Neuronal stem cell (in vitro differentiated cells): ENCODE data around the gene BST1.
A peak's percentile ranks its signal among the peaks of the same experiment; 100 is the strongest.

Experiments used
- DNase-seq: peaks from one replicate; pipeline ENCODE4 v3.0.0-alpha.2; 2013; ENCODE audit warnings: low spot score
- H2AFZ ChIP-seq: one replicate; pipeline ENCODE4 v1.6.1; 2013; ENCODE audit warnings: mild to moderate bottlenecking, low read length, inconsistent platforms
- H2AK5ac ChIP-seq: 2 replicates; pipeline ENCODE4 v1.6.1; 2013; ENCODE audit warnings: low read depth, mild to moderate bottlenecking, inconsistent platforms, low read length, moderate library complexity, mixed read lengths
- H2BK120ac ChIP-seq: 2 replicates; pipeline ENCODE4 v1.6.1; 2013; ENCODE audit warnings: low read depth, mild to moderate bottlenecking, inconsistent platforms, low read length, moderate library complexity, mixed read lengths
- H2BK12ac ChIP-seq: one replicate; pipeline ENCODE4 v1.6.1; 2013; ENCODE audit warnings: low read length, inconsistent platforms
- H2BK15ac ChIP-seq: 2 replicates; pipeline ENCODE4 v1.6.1; 2013; ENCODE audit warnings: mild to moderate bottlenecking, low read length, inconsistent platforms, mixed read lengths
- H2BK5ac ChIP-seq: one replicate; pipeline ENCODE4 v1.6.1; 2013; ENCODE audit warnings: inconsistent platforms, mild to moderate bottlenecking, low read length, moderate library complexity
- H3K14ac ChIP-seq: one replicate; pipeline ENCODE4 v1.6.1; 2013; ENCODE audit warnings: low read length, inconsistent platforms
- H3K18ac ChIP-seq: 2 replicates; pipeline ENCODE4 v1.6.1; 2013; ENCODE audit warnings: low read length, inconsistent platforms
- H3K23ac ChIP-seq: 2 replicates; pipeline ENCODE4 v1.6.1; 2013; ENCODE audit warnings: low read depth, mild to moderate bottlenecking, mixed read lengths, low read length, inconsistent platforms; ENCODE audit not compliant: poor library complexity
- H3K27ac ChIP-seq: replicated peaks from 3 replicates; pipeline ENCODE4 v1.5.1; 2013; ENCODE audit warnings: low read length, inconsistent platforms
- H3K27me3 ChIP-seq, 3 experiments: 2 replicates each; pipeline ENCODE4 v1.6.1; 2013; ENCODE audit warnings: low read length in 3 of 3, mild to moderate bottlenecking in 2 of 3, inconsistent platforms in 1 of 3, low read depth in 1 of 3, mixed read lengths in 1 of 3, moderate library complexity in 1 of 3; ENCODE audit not compliant: control insufficient read depth in 3 of 3, insufficient read depth in 3 of 3
- H3K36me3 ChIP-seq, 2 donors: replicated peaks in 1 of 2; 2 replicates each; pipeline ENCODE4 v1.6.1; 2013; ENCODE audit warnings: low read length in 2 of 2; ENCODE audit not compliant: control insufficient read depth in 2 of 2, insufficient read depth in 2 of 2
- H3K4ac ChIP-seq: 2 replicates; pipeline ENCODE4 v1.6.1; 2013; ENCODE audit warnings: inconsistent platforms, mild to moderate bottlenecking, low read length, moderate library complexity
- H3K4me1 ChIP-seq, 2 donors: 1 replicate in 1 of 2; 2 replicates in 1 of 2; pipeline ENCODE4 v1.6.1; 2013; ENCODE audit warnings: low read length in 2 of 2, low read depth in 1 of 2; ENCODE audit not compliant: control insufficient read depth in 2 of 2, insufficient read depth in 1 of 2
- H3K4me2 ChIP-seq: one replicate; pipeline ENCODE4 v1.6.1; 2013; ENCODE audit warnings: mild to moderate bottlenecking, low read length, inconsistent platforms; ENCODE audit not compliant: insufficient read depth, poor library complexity, severe bottlenecking
- H3K4me3 ChIP-seq, 2 donors: 2 replicates each; pipeline ENCODE4 v1.5.1; 2013; ENCODE audit warnings: low read length in 2 of 2, mild to moderate bottlenecking in 2 of 2, inconsistent platforms in 1 of 2, moderate library complexity in 1 of 2
- H3K79me1 ChIP-seq: one replicate; pipeline ENCODE4 v1.6.1; 2013; ENCODE audit warnings: low read depth, mild to moderate bottlenecking, inconsistent platforms, low read length, moderate library complexity
- H3K9ac ChIP-seq: one replicate; pipeline ENCODE4 v1.6.1; 2013; ENCODE audit warnings: mild to moderate bottlenecking, low read depth, low read length, inconsistent platforms; ENCODE audit not compliant: poor library complexity
- H3K9me3 ChIP-seq, 2 donors: replicated peaks in 1 of 2; 2 replicates each; pipeline versions ENCODE3 to v1.6.1; 2013; ENCODE audit warnings: low read length in 2 of 2, mild to moderate bottlenecking in 2 of 2, inconsistent platforms in 1 of 2, low read depth in 1 of 2, mixed read lengths in 1 of 2, moderate library complexity in 1 of 2; ENCODE audit not compliant: control insufficient read depth in 2 of 2, insufficient read depth in 1 of 2
- H4K8ac ChIP-seq: one replicate; pipeline ENCODE4 v1.6.1; 2013; ENCODE audit warnings: low read depth, mild to moderate bottlenecking, inconsistent platforms, low read length, moderate library complexity
- H4K91ac ChIP-seq: one replicate; pipeline ENCODE4 v1.6.1; 2013; ENCODE audit warnings: low read length, low read depth, mild to moderate bottlenecking, inconsistent platforms; ENCODE audit not compliant: poor library complexity
- WGBS, 2 donors: extraction: QIAGEN DNeasy Blood & Tissue Kit; methylation state at CpG; one replicate each; pipeline ENCODE4 v1.1.7; 2013; ENCODE audit warnings: missing lambda C conversion rate in 2 of 2, mixed read lengths in 1 of 2; ENCODE audit not compliant: insufficient read length in 2 of 2, insufficient replicate concordance in 1 of 2; ENCODE audit errors: extremely low coverage in 2 of 2; 5-methylcytosine and 5-hydroxymethylcytosine counted together

BST1 gene

GRCh38 chr4:15753786-15754185 lies 50.9 kb downstream of the BST1 start:
- H3K27ac ChIP-seq: no peak overlapping the region
- H4K8ac ChIP-seq: no peak overlapping the region
- no peak overlapping the region for H3K18ac ChIP-seq
- H3K4me2 ChIP-seq: no peak overlapping the region
- H3K79me1 ChIP-seq: no peaks in the 10 kb centered on the region
- no peak overlapping the region for H4K91ac ChIP-seq
- H2BK5ac ChIP-seq: no peak overlapping the region
- H2BK15ac ChIP-seq: no peak overlapping the region
- no peak overlapping the region for H2BK120ac ChIP-seq
- WGBS, 2 donors: no CpG with 5 or more reads among the region's 4 CpGs
- H3K27me3 ChIP-seq: peaks cover 0 to 3% (median 0%) of the 10 kb centered on the region in 3 experiments
- no peak overlapping the region for H3K23ac ChIP-seq
- H3K9ac ChIP-seq: no peak overlapping the region
- H3K36me3 ChIP-seq: no peaks in the 10 kb centered on the region
- H3K9me3 ChIP-seq: no peaks in the 10 kb centered on the region
- DNase-seq: no peak
- no peak overlapping the region for H2AK5ac ChIP-seq
- H2BK12ac ChIP-seq: no peak overlapping the region
- H3K4ac ChIP-seq: no peak overlapping the region
- no peak overlapping the region for H3K4me3 ChIP-seq
- H3K4me1 ChIP-seq: no peaks in the 10 kb centered on the region
- no peak overlapping the region for H3K14ac ChIP-seq
- peak overlapping the region; percentile 14 for H2AFZ ChIP-seq

- Histone ChIP-seq H2AFZ (no peak overlapping the region), H3K79me1 (no peaks in the 10 kb centered on the region), H3K4me2 (no peak overlapping the region), H3K4me1 (no peaks in the 10 kb centered on the region), H4K91ac (no peak overlapping the region), H2BK5ac (no peak overlapping the region), H3K36me3 (no peaks in the 10 kb centered on the region), H2AK5ac (no peak overlapping the region), H2BK12ac (no peak overlapping the region), H3K9ac (no peak overlapping the region), H3K27ac (no peak overlapping the region), H3K9me3 (no peaks in the 10 kb centered on the region), H3K4ac (no peak overlapping the region), H2BK120ac (no peak overlapping the region), H3K14ac (no peak overlapping the region), H4K8ac (no peak overlapping the region), H3K18ac (no peak overlapping the region), H3K27me3 (peaks cover 0 to 3% (median 0%) of the 10 kb centered on the region in 3 experiments), H3K23ac (no peak overlapping the region), H2BK15ac (no peak overlapping the region), H3K4me3 (no peak overlapping the region)
- no peak for DNase-seq
- no CpG with 5 or more reads among the region's 4 CpGs for WGBS, 2 donors
These were observed 51.5 kb downstream of the BST1 start for GRCh38 chr4:15754323-15754722.

GRCh38 chr4:15755321-15756155 lies 52.7 kb downstream of the BST1 start:
- H3K9ac ChIP-seq: no peak overlapping the region
- no peak overlapping the region for H3K27ac ChIP-seq
- no peaks in the 10 kb centered on the region for H3K9me3 ChIP-seq
- H3K4ac ChIP-seq: no peak overlapping the region
- no peak overlapping the region for H3K4me2 ChIP-seq
- H3K4me1 ChIP-seq: no peaks in the 10 kb centered on the region
- H2AFZ ChIP-seq: no peak overlapping the region
- H3K23ac ChIP-seq: no peak overlapping the region
- no peaks in the 10 kb centered on the region for H3K79me1 ChIP-seq
- no peak overlapping the region for H2BK5ac ChIP-seq
- H3K14ac ChIP-seq: no peak overlapping the region
- no peak overlapping the region for H2BK120ac ChIP-seq
- no peak overlapping the region for H4K8ac ChIP-seq
- no peaks in the 10 kb centered on the region for H3K36me3 ChIP-seq
- DNase-seq: no peak
- no peak overlapping the region for H2BK15ac ChIP-seq
- H3K4me3 ChIP-seq: no peak overlapping the region
- no peak overlapping the region for H4K91ac ChIP-seq
- H3K27me3 ChIP-seq: peaks cover 0 to 3% (median 0%) of the 10 kb centered on the region in 3 experiments
- no peak overlapping the region for H2AK5ac ChIP-seq
- WGBS, 2 donors: no CpG with 5 or more reads among the region's 4 CpGs
- no peak overlapping the region for H3K18ac ChIP-seq
- H2BK12ac ChIP-seq: no peak overlapping the region

- WGBS, 2 donors: no CpG with 5 or more reads among the region's 6 CpGs
These were observed 53.5 kb downstream of the BST1 start for GRCh38 chr4:15756361-15756861.

More at GRCh38 chr4:15756361-15756861, 53.5 kb downstream of the BST1 start:
- Histone ChIP-seq H3K23ac (no peak overlapping the region), H2AFZ (no peak overlapping the region), H3K4ac (no peak overlapping the region), H2BK12ac (no peak overlapping the region), H3K14ac (no peak overlapping the region), H3K36me3 (no peaks in the 10 kb centered on the region), H2BK120ac (no peak overlapping the region), H3K4me3 (no peak overlapping the region), H4K8ac (no peak overlapping the region), H2BK15ac (no peak overlapping the region), H2BK5ac (no peak overlapping the region), H3K4me2 (no peak overlapping the region), H3K18ac (no peak overlapping the region), H3K4me1 (no peaks in the 10 kb centered on the region), H2AK5ac (no peak overlapping the region), H4K91ac (no peak overlapping the region), H3K27me3 (peaks cover 0 to 3% (median 0%) of the 10 kb centered on the region in 3 experiments), H3K9me3 (no peaks in the 10 kb centered on the region), H3K79me1 (no peaks in the 10 kb centered on the region), H3K9ac (no peak overlapping the region), H3K27ac (no peak overlapping the region)
- no peak for DNase-seq
